Neural crest cell (in vitro differentiated cells): ENCODE data around the gene SETD7. TPM values are rescaled to one million over a fixed set of nuclear protein-coding genes. Genes with fewer than 3 reads are reported as not detected.
A peak's percentile ranks its signal among the peaks of the same experiment; 100 is the strongest.

ENCODE experiments used
- DNase-seq: peaks from one replicate; pipeline ENCODE4 v3.0.0; 2021; ENCODE audit warnings: low read depth, mixed read lengths, low spot score
- H3K27ac Mint-ChIP-seq: one replicate; pipeline ENCODE4 v1.8.0; 2021; ENCODE audit warnings: mild to moderate bottlenecking, mixed read lengths; ENCODE audit not compliant: unreplicated experiment
- H3K27me3 Mint-ChIP-seq: 2 replicates; pipeline ENCODE4 v1.8.0; 2021; ENCODE audit warnings: low read depth, mild to moderate bottlenecking, mixed read lengths
- H3K36me3 Mint-ChIP-seq: 2 replicates; pipeline ENCODE4 v1.8.0; 2021; ENCODE audit warnings: low read depth, mild to moderate bottlenecking, mixed read lengths
- H3K4me1 Mint-ChIP-seq: 2 replicates; pipeline ENCODE4 v1.8.0; 2021; ENCODE audit warnings: mixed read lengths
- H3K4me3 Mint-ChIP-seq: one replicate; pipeline ENCODE4 v1.8.0; 2021; ENCODE audit warnings: mild to moderate bottlenecking, mixed read lengths
- H3K9me3 Mint-ChIP-seq: 2 replicates; pipeline ENCODE4 v1.8.0; 2021; ENCODE audit warnings: mixed read lengths
- CTCF ChIP-seq: fragments of 200-600 bp; sonication (generic); conservative IDR thresholded peaks from 2 replicates; pipeline ENCODE4 v1.5.0; 2021; ENCODE audit warnings: antibody characterized with exemption, mild to moderate bottlenecking
- total RNA-seq: library from RNA; stranded (reverse); gene quantifications from 2 replicates; pipeline ENCODE4 v1.2.1, GENCODE V29; 2021

SETD7 gene
- total RNA-seq, 1 donor from 2014 or later: 11.1 TPM

- TF ChIP-seq CTCF: no peak
- H3K4me3 Mint-ChIP-seq: no peak overlapping the region
- H3K9me3 Mint-ChIP-seq: no peaks in the 10 kb centered on the region
- no peak overlapping the region for H3K27ac Mint-ChIP-seq
- no peaks in the 10 kb centered on the region for H3K27me3 Mint-ChIP-seq
- no peak for DNase-seq
- peaks cover 2% of the 10 kb centered on the region for H3K36me3 Mint-ChIP-seq
- H3K4me1 Mint-ChIP-seq: peaks cover 18% of the 10 kb centered on the region
Observed at GRCh38 chr4:139461022-139461628, 94.9 kb downstream of the SETD7 start.

- H3K36me3 Mint-ChIP-seq: peaks cover 2% of the 10 kb centered on the region
- H3K27ac Mint-ChIP-seq: no peak overlapping the region
- peaks cover 22% of the 10 kb centered on the region for H3K4me1 Mint-ChIP-seq
- H3K4me3 Mint-ChIP-seq: no peak overlapping the region
- H3K27me3 Mint-ChIP-seq: no peaks in the 10 kb centered on the region
- TF ChIP-seq CTCF: no peak
- H3K9me3 Mint-ChIP-seq: no peaks in the 10 kb centered on the region
- no peak for DNase-seq
Observed at GRCh38 chr4:139460565-139460964, 95.5 kb downstream of the SETD7 start.

DNA sequence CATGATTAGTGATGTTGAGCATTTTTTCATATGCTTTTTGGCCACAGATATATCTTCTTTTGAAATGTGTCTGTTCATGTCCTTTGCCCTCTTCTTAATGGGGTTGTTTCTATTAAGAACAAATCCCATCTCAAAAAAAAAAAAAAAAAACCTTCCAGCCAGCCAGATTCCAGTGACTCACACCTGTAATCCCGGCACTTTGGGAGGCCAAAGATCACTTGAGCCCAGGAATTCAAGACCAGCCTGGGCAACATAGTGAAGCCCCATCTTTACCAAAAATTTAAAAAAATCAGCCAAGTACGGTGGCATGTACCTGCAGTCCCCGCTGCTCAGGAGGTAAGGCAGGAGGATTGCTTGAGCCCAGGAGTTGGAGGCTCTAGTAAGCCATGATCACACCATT is 97.0 kb downstream of the SETD7 start:
- H3K9me3 Mint-ChIP-seq: no peaks in the 10 kb centered on the region
- no peak for DNase-seq
- no peaks in the 10 kb centered on the region for H3K27me3 Mint-ChIP-seq
- H3K4me1 Mint-ChIP-seq: peaks cover 38% of the 10 kb centered on the region
- TF ChIP-seq CTCF: no peak
- peaks cover under 1% of the 10 kb centered on the region for H3K36me3 Mint-ChIP-seq
- no peak overlapping the region for H3K4me3 Mint-ChIP-seq
- no peak overlapping the region for H3K27ac Mint-ChIP-seq

GRCh38 chr4:139458543-139458942 is 97.5 kb downstream of the SETD7 start:
- no peaks in the 10 kb centered on the region for H3K36me3 Mint-ChIP-seq
- peaks cover 39% of the 10 kb centered on the region for H3K4me1 Mint-ChIP-seq
- H3K27me3 Mint-ChIP-seq: no peaks in the 10 kb centered on the region
- no peaks in the 10 kb centered on the region for H3K9me3 Mint-ChIP-seq
- TF ChIP-seq CTCF: no peak
- no peak for DNase-seq
- H3K27ac Mint-ChIP-seq: no peak overlapping the region
- peak overlapping the region; percentile 54 for H3K4me3 Mint-ChIP-seq

- no peaks in the 10 kb centered on the region for H3K27me3 Mint-ChIP-seq
- no peak overlapping the region for H3K27ac Mint-ChIP-seq
- TF ChIP-seq CTCF: no peak
- no peaks in the 10 kb centered on the region for H3K36me3 Mint-ChIP-seq
- no peak for DNase-seq
- no peaks in the 10 kb centered on the region for H3K9me3 Mint-ChIP-seq
- H3K4me3 Mint-ChIP-seq: no peak overlapping the region
- peaks cover 51% of the 10 kb centered on the region for H3K4me1 Mint-ChIP-seq
Observed at GRCh38 chr4:139457318-139457717, 98.7 kb downstream of the SETD7 start.
